GM12892 (cell line): ENCODE results near the gene PLEKHG3.

Experiments used
- POLR2A ChIP-seq: IDR thresholded peaks from 2 replicates; pipeline ENCODE4 v1.6.1; 2011; ENCODE audit warnings: low read depth, low read length, control low read depth
- POLR2AphosphoS5 ChIP-seq: IDR thresholded peaks from 2 replicates; pipeline ENCODE4 v1.6.1; 2011; ENCODE audit warnings: low read depth, low read length, control low read depth

GRCh38 chr14:64733899-64734298 is 29.7 kb downstream of the PLEKHG3 start:
- TF ChIP-seq POLR2AphosphoS5: no peak
- no peak for TF ChIP-seq POLR2A
